Keratinocyte (primary cell): ENCODE data around the gene LRRN2. TPM values are rescaled to one million over a fixed set of nuclear protein-coding genes. Genes with fewer than 3 reads are reported as not detected.

Experiments
- DNase-seq: peaks from one replicate; pipeline ENCODE4 v3.0.0-alpha.2; 2011; ENCODE audit warnings: low read depth, missing footprints, low spot score
- FAIRE-seq: peaks from 2 replicates; lab custom pipeline; 2011; peaks lifted over from hg19 to GRCh38; lab: Jason Lieb, UNC
- H2AFZ ChIP-seq: 2 replicates; pipeline ENCODE4 v1.6.0; 2012; ENCODE audit warnings: low read length, control low read depth, inconsistent platforms; ENCODE audit not compliant: control insufficient read depth
- H3K27ac ChIP-seq: 2 replicates; pipeline ENCODE4 v1.5.1; 2011; ENCODE audit warnings: low read length; ENCODE audit not compliant: control insufficient read depth, insufficient read depth
- H3K27me3 ChIP-seq: 3 replicates; pipeline ENCODE4 v1.6.0; 2011; ENCODE audit warnings: low read length; ENCODE audit not compliant: control insufficient read depth, insufficient read depth; ENCODE audit errors: extremely low read depth
- H3K36me3 ChIP-seq, 2 experiments: 2 replicates in 1 of 2; 3 replicates in 1 of 2; pipeline ENCODE4 v1.5.1; 2011; ENCODE audit warnings: low read length in 2 of 2, mild to moderate bottlenecking in 1 of 2; ENCODE audit not compliant: control insufficient read depth in 2 of 2, insufficient read depth in 2 of 2; ENCODE audit errors: extremely low read depth in 1 of 2
- H3K4me1 ChIP-seq: 3 replicates; pipeline ENCODE4 v1.5.1; 2011; ENCODE audit warnings: low read length; ENCODE audit not compliant: control insufficient read depth, insufficient read depth; ENCODE audit errors: extremely low read depth
- H3K4me2 ChIP-seq: 3 replicates; pipeline ENCODE4 v1.6.0; 2011; ENCODE audit warnings: low read depth, low read length; ENCODE audit not compliant: control insufficient read depth, insufficient read depth; ENCODE audit errors: extremely low read depth
- H3K4me3 ChIP-seq, 3 experiments: fragments of 200-600 bp in 1 of 3; sonication (generic) in 1 of 3; 2 replicates in 2 of 3; 3 replicates in 1 of 3; pipeline ENCODE4 v1.5.1; 2011 to 2016; ENCODE audit warnings: low read length in 3 of 3, mild to moderate bottlenecking in 3 of 3, control low read depth in 2 of 3, inconsistent platforms in 1 of 3, low read depth in 1 of 3, mixed read lengths in 1 of 3, mixed run types in 1 of 3, moderate library complexity in 1 of 3; ENCODE audit not compliant: control insufficient read depth in 2 of 3, insufficient read depth in 2 of 3; ENCODE audit errors: extremely low read depth in 1 of 3
- H3K79me2 ChIP-seq: 2 replicates; pipeline ENCODE4 v1.6.0; 2012; ENCODE audit warnings: low read length; ENCODE audit not compliant: control insufficient read depth, insufficient read depth
- H3K9ac ChIP-seq: 3 replicates; pipeline ENCODE4 v1.6.0; 2011; ENCODE audit warnings: low read length; ENCODE audit not compliant: control insufficient read depth, insufficient read depth; ENCODE audit errors: extremely low read depth
- H3K9me1 ChIP-seq: 3 replicates; pipeline ENCODE4 v1.6.0; 2011; ENCODE audit warnings: low read length; ENCODE audit not compliant: control insufficient read depth, insufficient read depth; ENCODE audit errors: extremely low read depth
- H3K9me3 ChIP-seq: 2 replicates; pipeline ENCODE4 v1.5.1; 2012; ENCODE audit warnings: low read depth, low read length; ENCODE audit not compliant: control insufficient read depth
- H4K20me1 ChIP-seq: 3 replicates; pipeline ENCODE4 v1.6.0; 2011; ENCODE audit warnings: low read length; ENCODE audit not compliant: control insufficient read depth, insufficient read depth; ENCODE audit errors: extremely low read depth
- EZH2 ChIP-seq: IDR thresholded peaks from one replicate; pipeline ENCODE4 v1.6.1; 2012; ENCODE audit warnings: inconsistent platforms, mild to moderate bottlenecking, low read length, moderate library complexity
- dilution Hi-C: fragments of 300-500 bp; cut with MboI; formaldehyde crosslinking; loops from one replicate; pipeline ENCODE4 v1.7.0; 2020; ENCODE audit warnings: low sequenced_read_pairs; ENCODE audit not compliant: extremely low pct_ligation_motif_present
- polyA plus RNA-seq, 5 experiments: library from polyadenylated mRNA; depleted of rRNA in 3 of 5; stranded (reverse) in 3 of 5; stranded (forward) in 1 of 5; unstranded in 1 of 5; fragments of >200 nt; gene quantifications; 1 replicate in 1 of 5; 2 replicates in 3 of 5; 3 replicates in 1 of 5; pipeline versions ENCODE4 v1.2.1 to v1.2.3, GENCODE V29; 2011 to 2012; ENCODE audit warnings: missing spikeins in 2 of 5, low read depth in 1 of 5, low replicate concordance in 1 of 5
- TF ChIP-seq, protein P1 (sequence below), 3 experiments: IDR thresholded peaks in 1 of 3; conservative IDR thresholded peaks in 1 of 3; optimal IDR thresholded peaks in 1 of 3; 2 replicates in 2 of 3; 3 replicates in 1 of 3; pipeline versions ENCODE3 to v1.5.1; 2011; ENCODE audit warnings: low read length in 3 of 3, mild to moderate bottlenecking in 3 of 3, moderate library complexity in 2 of 3, control low read depth in 1 of 3, inconsistent platforms in 1 of 3; ENCODE audit not compliant: insufficient read depth in 2 of 3; ENCODE audit errors: extremely low read depth in 1 of 3

Gene LRRN2
- polyA plus RNA-seq, 1 donor (not counting 4 experiments of a cell fraction or from before 2014, with no cell fraction given) = not detected

DNA sequence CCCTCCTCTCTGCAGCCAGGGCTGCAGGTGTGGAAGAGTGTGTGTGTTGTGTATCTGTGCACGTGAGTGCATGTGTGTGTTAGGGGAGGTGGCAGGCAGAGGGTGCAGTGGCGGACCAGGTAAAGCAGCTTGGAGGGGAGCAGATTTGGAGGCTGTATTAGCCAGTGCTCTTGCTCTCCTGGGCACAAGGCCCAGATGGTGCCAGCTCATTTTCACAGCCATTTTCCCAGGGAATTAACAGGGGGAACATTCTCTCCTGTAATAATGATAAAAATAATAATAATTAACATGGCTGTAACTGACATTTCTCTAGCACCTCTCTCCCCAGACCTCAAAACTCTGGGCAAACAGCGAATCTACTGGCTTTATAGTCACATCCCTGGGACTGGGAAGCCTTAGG lies 43.6 kb downstream of the LRRN2 start:
- Histone ChIP-seq H3K9me1 (no peaks in the 10 kb centered on the region), H3K36me3 (no peaks in the 10 kb centered on the region), H3K79me2 (no peaks in the 10 kb centered on the region), H4K20me1 (no peaks in the 10 kb centered on the region), H3K27me3 (peaks cover 13% of the 10 kb centered on the region), H3K27ac (no peak overlapping the region), H3K9me3 (no peaks in the 10 kb centered on the region), H3K4me1 (no peaks in the 10 kb centered on the region), H3K4me3 (no peak overlapping the region), H3K4me2 (no peak overlapping the region), H3K9ac (no peak overlapping the region), H2AFZ (no peak overlapping the region)
- dilution Hi-C loops = no loop called here
- FAIRE-seq = no peak
- TF ChIP-seq, protein P1, sequence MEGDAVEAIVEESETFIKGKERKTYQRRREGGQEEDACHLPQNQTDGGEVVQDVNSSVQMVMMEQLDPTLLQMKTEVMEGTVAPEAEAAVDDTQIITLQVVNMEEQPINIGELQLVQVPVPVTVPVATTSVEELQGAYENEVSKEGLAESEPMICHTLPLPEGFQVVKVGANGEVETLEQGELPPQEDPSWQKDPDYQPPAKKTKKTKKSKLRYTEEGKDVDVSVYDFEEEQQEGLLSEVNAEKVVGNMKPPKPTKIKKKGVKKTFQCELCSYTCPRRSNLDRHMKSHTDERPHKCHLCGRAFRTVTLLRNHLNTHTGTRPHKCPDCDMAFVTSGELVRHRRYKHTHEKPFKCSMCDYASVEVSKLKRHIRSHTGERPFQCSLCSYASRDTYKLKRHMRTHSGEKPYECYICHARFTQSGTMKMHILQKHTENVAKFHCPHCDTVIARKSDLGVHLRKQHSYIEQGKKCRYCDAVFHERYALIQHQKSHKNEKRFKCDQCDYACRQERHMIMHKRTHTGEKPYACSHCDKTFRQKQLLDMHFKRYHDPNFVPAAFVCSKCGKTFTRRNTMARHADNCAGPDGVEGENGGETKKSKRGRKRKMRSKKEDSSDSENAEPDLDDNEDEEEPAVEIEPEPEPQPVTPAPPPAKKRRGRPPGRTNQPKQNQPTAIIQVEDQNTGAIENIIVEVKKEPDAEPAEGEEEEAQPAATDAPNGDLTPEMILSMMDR (optimal IDR thresholded peaks at IDR 0.05 in 1 of 3, IDR thresholded peaks at IDR 0.05 in 1 of 3, conservative IDR thresholded peaks at IDR 0.05 in 1 of 3; ENCODE audit: extremely low read depth in 1 of 3, insufficient read depth in 2 of 3, low read length in 3 of 3) = no peak
- TF ChIP-seq EZH2 = no peak
- no peak for DNase-seq

DNA sequence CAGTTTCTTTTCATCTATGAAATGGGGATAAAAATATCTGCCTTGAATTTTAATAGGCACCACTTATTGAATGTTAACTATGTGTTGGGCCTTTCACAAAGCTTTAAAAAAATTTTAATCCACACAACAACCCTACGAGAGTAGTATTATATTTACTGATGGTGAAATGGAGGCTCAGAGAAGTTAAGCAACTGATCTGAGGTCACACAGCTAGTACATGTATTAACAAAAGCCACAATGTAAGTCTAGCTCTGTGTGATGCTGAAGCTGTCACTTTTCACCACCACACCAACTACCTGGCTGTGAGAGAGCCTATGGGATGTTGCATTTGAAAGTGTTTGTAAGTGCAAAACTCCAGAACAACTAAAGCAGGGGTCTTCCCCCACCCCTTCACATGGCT lies 44.1 kb downstream of the LRRN2 start:
- Histone ChIP-seq H3K9me3 (no peaks in the 10 kb centered on the region), H3K27me3 (peaks cover 13% of the 10 kb centered on the region), H3K9me1 (no peaks in the 10 kb centered on the region), H3K36me3 (no peaks in the 10 kb centered on the region), H4K20me1 (no peaks in the 10 kb centered on the region), H3K4me1 (no peaks in the 10 kb centered on the region), H3K27ac (no peak overlapping the region), H2AFZ (no peak overlapping the region), H3K79me2 (no peaks in the 10 kb centered on the region), H3K9ac (no peak overlapping the region), H3K4me3 (no peak overlapping the region), H3K4me2 (no peak overlapping the region)
- dilution Hi-C loops = no loop called here
- DNase-seq (no peak), FAIRE-seq (no peak)
- no peak for TF ChIP-seq EZH2
- TF ChIP-seq, protein P1 (optimal IDR thresholded peaks at IDR 0.05 in 1 of 3, IDR thresholded peaks at IDR 0.05 in 1 of 3, conservative IDR thresholded peaks at IDR 0.05 in 1 of 3; ENCODE audit: extremely low read depth in 1 of 3, insufficient read depth in 2 of 3, low read length in 3 of 3) = no peak
